ENCODE results near the gene FASTK. TPM values are rescaled to one million over a fixed set of nuclear protein-coding genes. Genes with fewer than 3 reads are reported as not detected.

FASTK gene
- total RNA-seq, 1 donor from 2014 or later: 75.7 TPM

DNA sequence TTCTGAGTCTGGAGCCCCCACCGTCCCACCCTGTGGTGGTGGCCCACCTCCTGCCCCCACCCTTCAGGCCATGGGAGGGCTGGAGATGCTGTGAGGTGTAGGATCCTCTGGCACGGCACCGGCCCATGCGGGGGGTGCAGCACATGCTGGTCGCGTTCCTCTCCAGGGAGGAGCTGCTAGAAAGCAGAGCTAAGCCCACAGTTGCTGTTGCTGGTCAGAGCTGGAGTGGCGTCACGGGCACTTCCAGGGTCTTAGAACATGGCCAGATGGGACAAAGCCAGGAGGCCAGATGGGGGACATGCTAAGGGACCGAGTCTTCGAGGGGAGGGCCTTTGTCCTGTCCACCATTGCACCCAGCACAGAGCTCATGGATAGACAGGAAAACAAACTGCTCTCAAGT is 27.3 kb upstream of the FASTK start:
- no peak for DNase-seq
- TF ChIP-seq, protein P1, sequence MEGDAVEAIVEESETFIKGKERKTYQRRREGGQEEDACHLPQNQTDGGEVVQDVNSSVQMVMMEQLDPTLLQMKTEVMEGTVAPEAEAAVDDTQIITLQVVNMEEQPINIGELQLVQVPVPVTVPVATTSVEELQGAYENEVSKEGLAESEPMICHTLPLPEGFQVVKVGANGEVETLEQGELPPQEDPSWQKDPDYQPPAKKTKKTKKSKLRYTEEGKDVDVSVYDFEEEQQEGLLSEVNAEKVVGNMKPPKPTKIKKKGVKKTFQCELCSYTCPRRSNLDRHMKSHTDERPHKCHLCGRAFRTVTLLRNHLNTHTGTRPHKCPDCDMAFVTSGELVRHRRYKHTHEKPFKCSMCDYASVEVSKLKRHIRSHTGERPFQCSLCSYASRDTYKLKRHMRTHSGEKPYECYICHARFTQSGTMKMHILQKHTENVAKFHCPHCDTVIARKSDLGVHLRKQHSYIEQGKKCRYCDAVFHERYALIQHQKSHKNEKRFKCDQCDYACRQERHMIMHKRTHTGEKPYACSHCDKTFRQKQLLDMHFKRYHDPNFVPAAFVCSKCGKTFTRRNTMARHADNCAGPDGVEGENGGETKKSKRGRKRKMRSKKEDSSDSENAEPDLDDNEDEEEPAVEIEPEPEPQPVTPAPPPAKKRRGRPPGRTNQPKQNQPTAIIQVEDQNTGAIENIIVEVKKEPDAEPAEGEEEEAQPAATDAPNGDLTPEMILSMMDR (IDR thresholded peaks at IDR 0.05; ENCODE audit: borderline replicate concordance): no peak
- Histone ChIP-seq H3K27me3 (ENCODE audit: low read depth) (no peaks in the 10 kb centered on the region), H3K9me3 (replicated peaks) (no peaks in the 10 kb centered on the region), H3K27ac (replicated peaks) (no peak overlapping the region), H3K4me3 (no peak overlapping the region), H3K4me1 (peaks cover 29% of the 10 kb centered on the region), H3K36me3 (peaks cover 4% of the 10 kb centered on the region)
- intact Hi-C loops (cut with micrococcal nuclease): loop anchor here (10.0 kb wide), 1 partner anchor 73 kb away; no protein-coding TSS in a partner anchor

DNA sequence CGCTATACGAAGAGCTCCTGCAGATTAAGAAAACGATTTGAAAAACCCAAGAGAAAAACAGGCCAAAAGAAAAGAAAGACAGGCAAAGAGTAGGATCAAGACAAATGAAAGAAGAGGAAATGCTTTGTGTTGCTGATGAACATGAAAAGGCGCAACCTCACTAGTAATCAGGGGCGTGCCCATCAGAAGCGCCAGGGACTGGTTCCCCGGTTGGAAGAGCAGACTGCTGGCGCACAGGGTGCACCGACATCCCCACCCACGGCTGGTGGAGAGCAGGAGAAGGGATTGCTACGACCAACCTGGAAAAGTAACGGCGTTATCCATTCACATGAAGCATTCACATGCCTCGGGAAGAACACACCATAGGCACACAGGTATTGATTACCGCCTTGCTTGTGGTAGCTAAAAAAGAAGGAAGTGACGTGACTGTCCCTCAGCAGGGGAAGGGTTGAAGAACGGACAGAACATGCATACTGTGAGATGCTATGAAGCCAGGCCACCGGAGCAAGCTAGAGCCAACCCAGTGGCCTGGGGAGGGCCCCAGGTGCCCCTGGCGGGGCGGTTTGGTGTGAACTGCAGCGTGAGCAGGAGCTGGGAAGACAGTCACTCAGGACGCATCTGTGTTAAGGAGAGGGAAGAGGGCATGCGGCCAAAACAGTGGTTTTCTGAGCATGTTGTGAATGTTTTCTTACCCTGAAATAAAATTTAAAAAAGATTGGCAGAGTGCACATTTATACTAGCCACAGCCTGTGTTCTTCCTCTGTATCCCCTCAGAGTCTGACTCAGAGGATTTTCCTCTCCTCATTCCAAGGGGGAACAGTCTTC is 24.0 kb upstream of the FASTK start:
- peaks cover 4% of the 10 kb centered on the region for H3K36me3 ChIP-seq
- intact Hi-C loops (cut with micrococcal nuclease): loop anchor here (10.0 kb wide), 1 partner anchor 70 kb away; no protein-coding TSS in a partner anchor
- H3K4me3 ChIP-seq: no peak overlapping the region
- H3K27me3 ChIP-seq (ENCODE audit: low read depth): no peaks in the 10 kb centered on the region
- DNase-seq: no peak
- H3K4me1 ChIP-seq: peaks cover 42% of the 10 kb centered on the region
- no peak overlapping the region for H3K27ac ChIP-seq (replicated peaks)
- H3K9me3 ChIP-seq (replicated peaks): no peaks in the 10 kb centered on the region
- TF ChIP-seq, protein P1 (IDR thresholded peaks at IDR 0.05; ENCODE audit: borderline replicate concordance): no peak

GRCh38 chr7:151103973-151104372 is 23.4 kb upstream of the FASTK start:
- no peak overlapping the region for H3K4me3 ChIP-seq
- no peak overlapping the region for H3K27ac ChIP-seq (replicated peaks)
- H3K4me1 ChIP-seq: peaks cover 46% of the 10 kb centered on the region
- H3K27me3 ChIP-seq (ENCODE audit: low read depth): no peaks in the 10 kb centered on the region
- no peaks in the 10 kb centered on the region for H3K9me3 ChIP-seq (replicated peaks)
- no peak for DNase-seq
- TF ChIP-seq, protein P1 (IDR thresholded peaks at IDR 0.05; ENCODE audit: borderline replicate concordance): no peak
- intact Hi-C loops (cut with micrococcal nuclease): loop anchor here (10.0 kb wide), 1 partner anchor 69 kb away; no protein-coding TSS in a partner anchor
- H3K36me3 ChIP-seq: peaks cover 4% of the 10 kb centered on the region

DNA sequence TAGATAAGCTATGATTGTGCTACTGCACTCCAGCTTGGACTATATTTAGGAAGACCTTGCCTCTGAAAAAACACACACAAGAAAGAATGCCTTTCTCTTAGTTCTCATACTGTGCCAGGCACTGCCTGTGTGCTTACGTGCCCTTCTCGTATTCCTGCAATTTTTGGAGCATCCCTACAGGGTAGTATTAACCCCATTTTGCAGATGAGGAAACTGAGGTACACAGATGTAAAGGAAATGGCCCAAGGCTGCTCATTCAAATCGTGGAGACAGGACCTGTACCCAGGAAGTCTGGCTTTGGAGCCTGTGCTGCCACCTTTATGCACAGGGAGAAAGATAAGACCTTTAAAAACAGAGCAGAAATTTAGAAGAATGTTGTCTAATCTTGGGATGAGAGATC is 22.4 kb upstream of the FASTK start:
- no peaks in the 10 kb centered on the region for H3K27me3 ChIP-seq (ENCODE audit: low read depth)
- intact Hi-C loops (cut with micrococcal nuclease): loop anchor here (10.0 kb wide), 1 partner anchor 68 kb away; no protein-coding TSS in a partner anchor
- no peak overlapping the region for H3K27ac ChIP-seq (replicated peaks)
- TF ChIP-seq, protein P1 (IDR thresholded peaks at IDR 0.05; ENCODE audit: borderline replicate concordance): no peak
- no peaks in the 10 kb centered on the region for H3K9me3 ChIP-seq (replicated peaks)
- H3K4me3 ChIP-seq: no peak overlapping the region
- peaks cover 4% of the 10 kb centered on the region for H3K36me3 ChIP-seq
- peaks cover 49% of the 10 kb centered on the region for H3K4me1 ChIP-seq
- DNase-seq: no peak

GRCh38 chr7:151101621-151102396 is 21.2 kb upstream of the FASTK start:
- H3K4me3 ChIP-seq: no peak overlapping the region
- H3K9me3 ChIP-seq (replicated peaks): no peaks in the 10 kb centered on the region
- peaks cover 56% of the 10 kb centered on the region for H3K4me1 ChIP-seq
- TF ChIP-seq, protein P1 (IDR thresholded peaks at IDR 0.05; ENCODE audit: borderline replicate concordance): no peak
- no peak for DNase-seq
- peaks cover 4% of the 10 kb centered on the region for H3K36me3 ChIP-seq
- intact Hi-C loops (cut with micrococcal nuclease): loop anchor here (10.0 kb wide), 1 partner anchor 67 kb away; no protein-coding TSS in a partner anchor
- H3K27me3 ChIP-seq (ENCODE audit: low read depth): no peaks in the 10 kb centered on the region
- peak overlapping the region; percentile 8 for H3K27ac ChIP-seq (replicated peaks)

Measured in left ventricle myocardium inferior (tissue), 1 donor.